GM19328 (cell line): ENCODE data around the gene ALG12.
"Not testable (repeated sequence)": the region's sequence is repeated elsewhere in the genome, so short reads cannot be mapped to it uniquely, and the experiment has no call there.

Experiments
- ATAC-seq: cut with Tn5 transposase; IDR thresholded peaks from one replicate; pipeline ENCODE4 v1.9.1; 2021; ENCODE audit warnings: mild to moderate bottlenecking, moderate library complexity; ENCODE audit not compliant: unreplicated experiment

ALG12 gene

DNA sequence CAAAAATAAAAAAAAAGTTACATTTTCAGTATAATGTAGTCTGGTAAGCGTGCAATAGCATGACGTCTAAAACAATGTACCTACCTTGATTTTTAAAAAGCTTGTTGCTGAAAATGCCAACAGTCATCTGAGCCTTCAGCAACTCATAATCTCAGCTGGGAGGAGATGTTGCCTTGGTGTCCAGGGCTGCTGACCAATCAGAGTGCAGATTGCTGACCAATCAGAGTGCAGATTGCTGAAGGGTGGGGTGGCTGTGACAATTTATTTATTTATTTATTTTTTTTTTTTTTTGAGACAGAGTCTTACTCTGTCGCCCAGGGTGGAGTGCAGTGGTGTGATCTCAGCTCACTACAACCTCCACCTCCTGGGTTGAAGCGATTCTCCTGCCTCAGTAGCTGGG is 46.8 kb downstream of the ALG12 start:
- ATAC-seq: no peak

DNA sequence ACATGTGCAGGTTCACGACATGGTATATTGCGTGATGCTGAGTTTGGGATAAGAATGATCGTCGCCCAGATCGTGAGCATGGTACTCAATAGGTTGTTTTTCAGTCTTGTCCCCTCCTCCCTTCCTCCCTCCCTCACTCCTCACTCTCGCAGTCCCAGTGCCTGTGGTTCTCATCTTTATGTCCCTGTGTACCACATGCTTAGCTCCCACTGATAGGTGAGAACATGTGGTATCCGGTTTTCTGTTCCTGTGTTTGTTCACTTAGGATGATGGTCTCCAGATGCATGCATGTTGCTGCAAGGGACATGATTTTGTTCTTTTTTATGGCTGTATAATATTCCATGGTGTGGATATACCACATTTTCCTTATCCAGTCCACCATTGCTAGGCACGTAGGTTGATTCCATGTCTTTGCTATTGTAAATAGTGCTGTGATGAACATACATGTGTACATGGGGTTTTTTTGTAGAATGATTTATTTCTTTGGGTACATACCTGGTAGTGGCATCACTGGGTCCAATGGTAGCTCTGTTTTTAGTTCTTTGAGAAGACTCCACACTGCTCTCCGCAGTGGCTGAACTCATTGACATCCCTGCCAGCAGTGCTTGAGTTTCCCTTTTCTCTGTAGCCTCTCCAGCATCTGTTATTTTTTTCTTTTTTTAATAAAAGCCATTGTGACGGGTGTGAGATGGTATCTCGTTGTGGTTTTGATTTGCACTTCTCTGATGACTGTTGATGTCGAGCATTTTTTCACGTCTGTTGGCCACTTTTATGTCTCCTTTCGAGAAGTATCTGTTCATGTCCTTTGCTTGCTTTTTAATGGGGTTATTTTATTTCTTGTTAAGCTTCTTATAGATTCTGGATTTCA is 48.2 kb downstream of the ALG12 start:
- ATAC-seq: no peak

DNA sequence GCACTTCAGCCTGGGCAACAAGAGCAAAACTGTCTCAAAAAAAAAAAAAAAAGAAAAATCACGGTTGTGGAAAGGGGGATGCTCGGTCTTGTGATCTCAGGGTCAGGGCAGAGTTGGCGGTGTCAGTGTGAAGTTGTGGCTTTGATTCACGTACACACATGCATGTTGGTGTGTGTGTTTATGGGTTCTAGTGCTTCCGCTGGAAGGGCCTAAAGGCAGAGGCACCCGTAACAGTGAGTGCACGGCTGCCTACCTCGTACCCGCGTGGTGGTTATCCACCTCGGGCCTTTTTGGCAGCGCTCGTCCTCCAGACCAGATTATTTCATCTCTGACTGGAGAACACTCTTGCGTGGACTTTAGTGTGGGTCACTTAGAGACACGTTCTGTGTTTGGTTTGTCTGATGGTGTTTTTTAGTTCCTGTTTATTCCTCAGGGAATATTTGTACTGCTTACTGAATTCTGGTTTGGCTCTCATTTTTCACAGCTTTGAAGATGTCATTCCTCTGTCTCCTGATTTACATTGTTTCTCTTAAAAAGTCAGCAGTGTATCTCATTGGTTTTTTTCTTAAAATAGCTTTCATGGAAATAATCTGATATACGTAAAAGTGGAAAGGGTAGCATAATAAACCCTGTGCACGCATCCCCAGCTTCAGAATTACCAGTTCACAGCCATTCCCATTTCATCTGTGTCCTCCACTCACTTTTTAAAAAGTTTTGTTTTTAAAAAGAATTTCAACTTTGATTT is 49.0 kb downstream of the ALG12 start:
- no peak for ATAC-seq

DNA sequence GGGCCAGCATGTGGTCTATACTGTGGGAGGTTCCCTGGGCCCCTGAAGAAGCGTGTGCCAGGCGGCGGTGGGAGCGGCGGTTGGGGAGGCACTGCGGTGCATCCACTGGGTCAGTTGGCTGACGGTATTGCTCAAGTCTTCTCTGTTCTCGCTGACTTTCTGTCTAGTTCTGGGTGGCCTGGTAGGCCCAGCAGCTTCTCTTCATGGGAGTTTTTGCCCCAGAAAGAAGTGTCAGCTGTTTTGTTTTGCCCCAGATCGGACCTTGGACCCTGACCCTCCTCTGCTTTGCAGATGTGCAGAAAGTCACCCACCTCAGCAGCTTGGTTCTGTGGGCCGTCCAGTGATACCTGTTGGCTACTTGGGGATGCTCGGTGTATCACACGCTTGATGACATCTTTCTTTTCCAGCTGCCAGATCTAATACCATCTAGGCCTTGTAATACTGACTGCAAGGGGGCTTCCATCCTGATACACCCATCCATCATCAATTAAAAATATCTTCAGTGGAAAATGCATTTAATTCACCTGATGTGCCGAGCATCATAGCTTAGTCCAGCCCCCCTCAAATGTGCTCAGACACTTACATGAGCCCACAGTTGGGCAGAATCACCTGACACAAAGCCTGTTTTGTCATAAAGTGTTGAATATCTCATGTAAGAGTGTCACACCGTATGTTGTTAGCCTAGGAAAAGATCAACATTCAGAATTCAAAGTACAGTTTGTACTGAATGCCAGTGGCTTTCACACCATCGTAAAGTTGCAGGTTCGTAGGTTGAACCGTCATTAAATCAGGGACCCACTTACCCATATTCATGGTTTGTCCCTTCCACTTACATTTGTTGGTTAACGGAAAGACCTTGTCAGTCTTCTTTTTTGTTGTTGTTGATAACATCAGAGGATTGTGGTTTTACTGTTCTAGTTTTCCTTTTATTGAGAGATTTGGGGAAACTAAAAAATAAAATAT is 50.7 kb downstream of the ALG12 start:
- no peak for ATAC-seq

DNA sequence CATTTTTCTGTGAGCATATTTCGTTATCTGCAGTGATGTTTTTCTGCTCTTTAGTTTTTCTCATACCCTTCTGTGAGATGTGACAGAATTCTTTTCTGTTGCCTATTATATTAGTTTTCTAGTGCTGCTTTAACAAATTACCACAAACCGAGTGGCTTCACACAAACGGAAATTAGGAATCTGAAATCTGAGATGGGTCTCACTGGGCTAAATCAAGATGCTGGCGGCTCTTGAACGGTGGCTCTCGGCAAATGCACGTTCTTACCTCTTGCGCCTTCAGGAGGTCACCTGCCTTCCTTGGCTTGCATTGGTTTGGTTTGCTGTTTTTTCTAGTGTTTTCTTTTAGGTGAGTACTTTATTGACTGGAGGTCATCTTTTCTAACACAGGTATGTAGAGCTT is 51.6 kb downstream of the ALG12 start:
- no peak for ATAC-seq

DNA sequence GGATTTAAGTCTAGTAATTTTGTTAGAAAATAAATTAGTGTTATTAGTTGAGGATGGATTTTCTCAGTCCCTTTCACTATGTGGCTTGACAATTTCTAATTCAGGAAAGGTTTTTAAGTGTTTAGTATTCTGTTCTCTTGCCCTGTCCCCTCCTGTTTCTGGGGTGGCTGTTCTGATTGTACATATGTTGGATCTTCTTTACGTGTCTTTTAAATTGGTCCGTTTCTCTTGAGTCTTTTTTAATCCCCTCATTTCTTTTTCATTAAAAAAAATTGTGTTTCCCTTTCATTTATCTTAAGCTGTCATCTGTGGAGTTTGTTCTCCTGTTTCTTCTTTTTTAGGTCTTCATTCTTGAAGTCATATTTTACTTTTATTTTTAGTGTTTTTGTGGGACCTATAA is 52.1 kb downstream of the ALG12 start:
- ATAC-seq: no peak

DNA sequence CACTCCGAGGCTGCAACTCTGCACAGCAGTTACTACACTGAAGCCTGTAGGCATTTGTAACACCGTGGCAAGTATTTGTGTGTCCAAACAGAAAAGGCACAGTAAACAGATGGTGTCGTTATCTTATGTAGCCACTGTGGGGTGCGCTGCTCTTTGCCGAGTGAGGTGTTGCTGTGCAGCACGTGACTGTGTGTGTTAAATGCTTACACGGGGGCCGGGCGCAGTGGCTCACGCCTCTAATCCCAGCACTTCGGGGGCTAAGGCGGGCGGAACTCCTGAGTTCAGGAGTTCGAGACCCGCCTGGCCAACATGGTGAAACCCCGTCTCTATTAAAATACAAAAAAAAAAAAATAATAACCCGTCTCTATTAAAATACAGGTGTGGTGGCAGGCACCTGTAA is 53.1 kb downstream of the ALG12 start:
- no peak for ATAC-seq

DNA sequence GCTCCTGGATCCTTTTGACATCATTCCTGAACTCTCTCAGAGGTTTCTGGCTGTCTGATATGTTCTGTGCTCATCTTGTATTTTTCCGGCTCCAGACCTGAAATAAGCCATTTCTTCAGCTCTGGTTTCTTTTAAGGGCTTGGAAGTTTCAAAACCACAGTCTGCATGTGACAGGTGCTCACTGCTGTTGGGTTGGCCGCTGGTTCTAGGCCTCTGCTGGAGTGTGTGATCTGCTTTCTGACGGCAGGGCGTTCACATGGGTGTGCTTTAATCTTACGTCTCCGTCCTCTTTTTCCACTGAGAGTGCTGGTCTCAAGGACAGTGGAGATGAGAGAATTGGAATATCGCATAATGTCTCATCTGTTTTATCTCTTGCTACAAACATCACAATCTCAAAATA is 54.3 kb downstream of the ALG12 start:
- no peak for ATAC-seq

DNA sequence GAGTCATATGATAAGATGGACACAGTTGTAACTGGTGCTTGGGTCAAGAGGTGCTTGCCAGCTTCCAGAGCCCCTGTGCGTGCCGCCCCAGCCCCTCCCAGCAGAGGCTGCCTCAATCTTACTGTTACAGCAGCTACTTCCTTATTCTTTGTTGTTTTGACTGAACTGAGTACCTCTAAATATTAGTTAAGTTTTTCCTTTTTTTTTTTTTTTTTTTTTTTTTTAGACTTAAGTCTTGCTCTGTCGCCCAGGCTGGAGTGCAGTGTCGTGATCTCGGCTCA is 55.8 kb downstream of the ALG12 start:
- no peak for ATAC-seq

DNA sequence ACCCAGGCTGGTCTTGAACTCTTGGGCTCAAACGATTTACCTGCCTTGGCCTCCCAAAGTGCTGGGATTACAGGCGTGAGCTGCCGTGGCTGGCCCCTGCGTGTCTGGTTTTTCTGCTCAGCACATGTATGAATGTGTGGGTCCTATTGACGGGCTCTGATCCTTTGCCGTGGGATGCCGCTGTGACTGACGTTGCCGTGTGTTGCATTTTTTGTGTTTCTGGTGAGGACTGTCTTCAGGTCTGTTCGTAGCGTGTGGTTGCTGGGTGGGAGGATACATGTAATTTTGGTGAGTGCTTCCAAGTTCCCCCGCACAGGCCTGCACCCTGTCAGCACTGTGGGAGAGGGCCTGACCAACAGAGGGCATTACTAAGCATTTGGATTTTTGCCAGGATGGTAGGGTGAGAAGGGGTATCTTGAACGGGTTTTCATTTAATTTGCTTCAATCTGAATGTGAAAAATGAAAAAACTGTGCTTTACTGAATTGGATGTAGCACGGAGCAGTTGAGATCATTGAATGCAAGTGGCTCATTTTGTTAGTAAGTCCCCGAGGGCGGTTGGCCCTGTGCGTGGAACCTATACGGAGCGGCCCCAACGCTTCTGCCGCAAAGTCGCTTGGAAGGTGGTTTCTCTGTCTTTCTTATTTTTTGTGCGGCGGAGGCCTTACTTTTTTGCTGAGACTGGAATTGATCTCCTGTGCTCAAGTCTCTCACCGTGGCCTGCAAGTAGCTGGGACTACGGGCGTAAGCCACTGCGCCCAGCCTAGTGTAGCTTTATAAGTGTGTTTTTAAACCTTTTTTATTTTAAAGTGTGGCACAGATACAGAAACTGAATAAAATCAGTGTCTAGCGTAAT is 56.4 kb downstream of the ALG12 start:
- ATAC-seq: no peak

DNA sequence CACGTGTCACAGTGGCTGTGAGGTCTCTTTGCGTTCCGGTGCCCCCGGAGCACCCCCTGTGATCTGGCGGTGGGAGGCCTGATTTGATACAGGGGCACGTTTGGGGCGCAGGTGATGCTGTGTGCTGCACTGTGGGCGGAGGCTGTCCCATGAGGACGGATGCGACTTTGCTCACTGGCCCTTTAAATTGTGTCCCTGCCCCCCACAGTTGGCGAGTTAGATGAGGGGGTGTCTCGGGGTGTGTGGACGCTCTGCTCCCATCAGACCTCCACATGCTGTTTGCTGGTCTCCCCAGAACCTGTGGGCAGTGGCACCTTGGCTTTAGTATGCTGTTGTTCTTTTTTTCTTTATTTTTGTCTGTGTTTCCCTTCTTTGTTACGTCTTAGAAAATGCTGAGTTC is 59.4 kb downstream of the ALG12 start:
- ATAC-seq: no peak

DNA sequence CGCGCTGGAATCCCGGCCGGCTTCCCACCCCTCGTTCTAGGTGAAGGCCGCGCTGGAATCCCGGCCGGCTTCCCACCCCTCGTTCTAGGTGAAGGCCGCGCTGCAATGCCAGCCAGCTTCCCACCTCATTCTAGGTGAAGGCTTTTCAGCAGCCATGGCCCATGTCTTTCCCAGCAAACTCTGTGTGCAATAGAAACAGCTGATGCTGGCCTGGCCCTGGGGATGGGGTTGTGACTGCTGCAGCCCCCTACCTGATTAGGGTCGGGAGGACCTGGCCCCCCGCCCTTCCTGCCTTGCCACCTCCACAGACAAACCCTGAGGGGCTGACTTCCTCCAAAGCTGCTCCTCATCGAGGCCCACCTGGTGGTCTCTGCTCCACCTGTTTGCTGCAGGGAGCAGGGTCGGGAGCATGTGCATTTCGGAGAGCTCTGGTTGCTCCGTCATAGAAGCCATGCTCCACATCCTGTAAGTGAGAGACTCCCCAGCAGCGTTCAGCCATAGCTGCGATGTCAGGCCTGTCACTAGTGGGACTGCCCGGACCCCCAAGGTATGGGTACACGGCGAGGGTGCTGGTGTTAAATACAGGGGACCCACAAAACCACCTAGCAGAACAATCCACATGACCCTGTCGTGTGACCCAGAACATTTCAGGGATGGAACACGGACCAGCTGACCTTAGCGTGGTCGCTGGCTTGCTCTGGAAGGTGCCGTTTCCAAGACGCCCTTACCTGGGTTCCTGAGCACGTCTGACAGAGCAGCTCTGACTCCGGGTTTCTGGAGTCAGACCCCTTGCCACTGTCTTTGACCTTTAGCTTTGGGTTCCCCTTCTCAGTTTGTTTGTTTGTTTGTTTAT is 61.2 kb downstream of the ALG12 start:
- ATAC-seq: no peak

DNA sequence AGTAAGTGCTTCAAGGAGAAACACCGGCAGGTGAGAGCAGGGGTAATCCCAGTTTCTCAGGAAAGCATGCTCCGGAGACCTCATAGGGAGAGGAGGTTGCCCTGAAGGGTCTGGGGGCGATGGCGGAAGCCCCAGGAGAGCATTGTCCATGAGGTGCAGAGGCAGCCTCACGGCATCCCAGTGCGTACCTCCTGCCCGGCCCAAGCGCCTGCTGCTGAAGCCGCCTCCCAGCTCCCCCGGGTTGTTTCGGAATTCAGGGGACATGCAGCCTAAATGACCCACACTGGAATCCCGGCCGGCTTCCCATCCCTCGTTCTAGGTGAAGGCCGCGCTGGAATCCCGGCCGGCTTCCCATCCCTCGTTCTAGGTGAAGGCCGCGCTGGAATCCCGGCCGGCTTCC is 61.9 kb downstream of the ALG12 start:
- no peak for ATAC-seq

DNA sequence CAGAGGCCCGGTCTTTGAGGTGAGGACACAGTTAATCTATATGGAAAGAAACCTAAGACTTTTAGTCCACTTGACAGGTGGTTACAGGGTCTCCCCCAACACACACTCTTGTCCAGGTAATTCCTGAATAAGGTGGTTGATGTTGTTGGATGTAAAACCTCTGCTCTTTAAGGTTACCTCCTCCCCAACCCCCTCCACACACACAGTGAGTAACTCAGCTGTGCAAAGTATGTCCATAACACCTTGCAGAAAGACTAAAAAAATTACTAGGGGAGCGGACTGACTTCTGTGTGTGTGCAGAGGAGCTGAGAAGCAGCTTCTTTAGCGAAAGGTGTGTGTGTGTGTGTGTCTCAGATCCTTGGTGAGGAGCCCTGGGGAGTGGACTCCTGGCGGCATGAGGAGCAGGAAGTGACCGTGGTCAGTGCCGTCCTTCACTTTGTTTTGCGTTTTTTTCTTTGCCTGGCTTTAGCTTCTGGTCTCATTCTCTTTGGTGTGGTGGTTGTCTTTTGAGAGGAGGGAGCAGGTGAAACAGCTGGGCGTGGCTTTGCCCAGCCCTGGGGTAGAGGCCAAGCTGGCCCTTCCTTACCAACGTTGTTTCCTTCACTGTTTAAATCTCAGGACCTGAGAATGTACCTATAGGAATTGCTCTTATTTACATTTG is 62.9 kb downstream of the ALG12 start:
- ATAC-seq: no peak

DNA sequence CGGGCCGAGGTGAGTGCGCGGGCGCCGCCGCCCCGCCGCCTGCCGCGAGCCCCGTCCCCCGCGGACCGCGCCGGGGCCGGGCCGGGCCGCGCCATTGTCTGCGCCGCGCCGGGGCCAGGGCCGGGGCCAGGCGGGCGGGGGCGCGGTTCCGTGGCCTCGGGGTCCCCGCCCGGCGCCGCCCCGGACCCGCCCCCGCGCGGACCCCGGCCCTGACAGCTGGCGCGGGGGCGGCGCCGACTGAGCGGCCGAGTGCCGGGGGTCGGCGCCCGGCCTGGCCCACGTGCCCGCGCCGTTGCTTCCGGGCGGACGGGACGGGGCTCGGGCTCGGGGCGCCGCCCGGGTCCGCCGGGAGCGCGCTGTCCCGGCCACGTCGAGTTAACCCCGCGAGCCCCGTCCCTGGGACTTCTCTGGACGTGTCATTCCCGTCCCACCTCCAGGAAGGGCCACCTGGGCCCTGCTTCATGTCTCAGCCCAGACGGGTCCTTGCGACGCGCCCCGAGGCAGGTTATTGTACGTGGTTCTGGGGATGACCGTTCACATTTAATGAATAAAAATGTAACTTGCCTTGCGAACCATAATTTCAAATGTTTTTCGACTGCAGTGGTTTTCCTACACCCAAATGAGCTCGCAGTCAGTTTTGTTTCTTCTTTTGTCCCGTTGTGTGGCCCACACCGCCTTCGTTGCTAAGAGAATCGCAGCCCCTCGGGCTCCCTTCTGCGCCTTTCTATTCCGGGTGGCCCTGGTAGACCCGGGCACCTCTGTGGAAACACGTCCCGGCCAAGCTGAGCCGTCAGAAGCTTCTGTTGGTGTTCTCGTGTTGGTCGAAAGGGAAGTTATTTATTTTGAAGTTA is 64.0 kb downstream of the ALG12 start:
- peak; percentile 38 for ATAC-seq

DNA sequence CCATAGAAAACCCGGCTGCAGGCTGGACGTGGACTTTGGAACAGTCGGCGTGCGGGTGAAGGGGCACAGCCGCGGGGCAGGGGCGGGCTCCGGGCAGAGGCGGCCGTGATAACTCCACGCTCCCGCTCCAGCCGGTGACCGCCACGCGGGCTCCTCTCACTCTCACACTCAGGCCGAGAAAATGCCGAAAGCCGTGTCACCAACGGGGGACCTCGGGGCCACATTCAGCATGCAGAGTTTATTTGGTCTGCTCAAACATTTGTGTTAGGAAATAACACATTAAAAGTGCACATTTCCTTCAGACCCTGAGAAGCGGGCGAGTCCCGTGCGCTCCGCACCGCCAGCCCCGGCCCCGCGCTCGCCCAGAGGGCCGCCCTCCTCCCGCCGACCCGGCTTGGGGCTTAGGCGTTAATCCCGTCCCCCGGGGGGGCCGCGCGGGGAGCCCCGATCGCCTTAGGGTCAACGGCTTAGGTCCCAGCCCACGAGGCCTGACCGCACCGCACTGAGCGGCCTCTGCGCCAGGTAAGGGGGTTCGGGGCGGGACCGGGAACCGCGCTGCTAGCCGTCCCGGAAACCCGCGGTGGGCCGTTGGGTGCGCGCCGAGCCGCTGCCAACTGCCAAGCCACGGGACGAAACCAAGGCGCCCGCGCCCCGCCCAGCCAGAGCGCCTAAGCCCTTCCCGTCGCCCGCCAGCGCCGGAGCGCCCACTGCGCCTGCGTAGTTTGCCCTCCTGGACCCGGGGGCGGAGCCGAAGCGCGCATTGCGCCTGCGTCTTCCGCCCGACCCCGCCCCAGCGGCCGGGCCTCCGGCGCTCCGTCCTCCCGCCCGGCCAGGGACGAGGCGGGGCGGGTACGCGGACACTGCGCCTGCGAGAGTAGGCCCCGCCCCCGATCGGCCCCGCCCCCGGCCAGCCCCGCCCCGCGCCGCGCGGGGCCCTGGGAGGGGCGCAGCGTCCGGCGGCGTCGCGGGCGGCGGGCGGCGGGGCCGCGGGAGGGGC is 65.0 kb downstream of the ALG12 start, which contains the start of gene ZBED4:
TSS of gene ZBED4 (plus strand) at position 947 of the 997 bp plus-strand sequence. CDS start 29,819 bp downstream, outside the sequence.
- ATAC-seq: peak; percentile 77

DNA sequence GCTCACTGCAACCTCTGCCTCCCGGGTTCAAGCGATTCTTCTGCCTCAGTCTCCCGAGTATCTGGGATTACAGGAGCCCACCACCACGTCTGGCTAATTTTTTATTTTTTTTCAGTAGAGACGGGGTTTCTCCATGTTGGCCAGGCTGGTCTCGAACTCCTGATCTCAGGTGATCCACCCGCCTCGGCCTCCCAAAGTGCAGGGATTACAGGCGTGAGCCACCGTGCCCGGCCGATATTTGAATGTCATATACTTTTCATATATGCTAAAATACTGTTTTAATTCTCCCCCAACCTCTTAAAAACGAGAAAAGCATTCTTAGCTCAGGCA is 65.7 kb downstream of the ALG12 start:
- not testable (repeated sequence) for ATAC-seq
